H1 (cell line): ENCODE data around the gene ZNF532. TPM values are rescaled to one million over a fixed set of nuclear protein-coding genes. Genes with fewer than 3 reads are reported as not detected.

Experiments
- CEBPB ChIP-seq: IDR thresholded peaks from 2 replicates; pipeline ENCODE4 v1.6.1; 2012; ENCODE audit warnings: low read depth, low read length
- CREB1 ChIP-seq: IDR thresholded peaks from 2 replicates; pipeline ENCODE4 v1.6.1; 2012; ENCODE audit warnings: inconsistent platforms
- KDM5A ChIP-seq: fragments of 200-600 bp; IDR thresholded peaks from 2 replicates; pipeline ENCODE4 v1.7.1; 2012; ENCODE audit warnings: mild to moderate bottlenecking, low read length, inconsistent platforms, mixed read lengths
- NANOG ChIP-seq: IDR thresholded peaks from 2 replicates; pipeline ENCODE4 v1.6.1; 2011; ENCODE audit warnings: low read length, low read depth, mild to moderate bottlenecking, inconsistent platforms; ENCODE audit not compliant: insufficient read depth, poor library complexity, severe bottlenecking
- RFX5 ChIP-seq: IDR thresholded peaks from 2 replicates; pipeline ENCODE4 v1.6.1; 2011; ENCODE audit warnings: low read depth, low read length, improper control_type of control experiment, borderline replicate concordance
- SP4 ChIP-seq: IDR thresholded peaks from 2 replicates; pipeline ENCODE4 v1.6.1; 2012; ENCODE audit warnings: low read length, inconsistent platforms
- TCF12 ChIP-seq: IDR thresholded peaks from 2 replicates; pipeline ENCODE4 v1.6.1; 2011; ENCODE audit warnings: low read depth, mild to moderate bottlenecking, low read length
- polyA plus RNA-seq, 7 experiments: library from polyadenylated mRNA; depleted of rRNA in 3 of 7; stranded (reverse) in 5 of 7; unstranded in 2 of 7; fragments of >200 nt in 5 of 7; fragments of 200-250 nt in 2 of 7; gene quantifications; 1 replicate in 5 of 7; 2 replicates in 1 of 7; 4 replicates in 1 of 7; pipeline versions ENCODE4 v1.2.1 to v1.2.3, GENCODE V29; 2011 to 2013; ENCODE audit warnings: missing spikeins in 2 of 7, mixed read lengths in 2 of 7
- total RNA-seq: library from RNA; stranded (reverse); fragmentation: NEBNext Ultra II Directional; extraction: Animal tissue kit (Norgen Biotek cat#: 25700); gene quantifications from 2 replicates; pipeline ENCODE4 v1.2.1, GENCODE V29; 2021
- TF ChIP-seq, protein P1 (sequence below), 3 experiments: IDR thresholded peaks; 1 replicate in 2 of 3; 2 replicates in 1 of 3; pipeline versions ENCODE4 v1.5.1 to v1.6.1; 2011; ENCODE audit warnings: low read length in 3 of 3, mild to moderate bottlenecking in 3 of 3, inconsistent platforms in 2 of 3, low read depth in 1 of 3, moderate library complexity in 1 of 3; ENCODE audit not compliant: insufficient read depth in 1 of 3; ENCODE audit errors: control extremely low read depth in 1 of 3
- TF ChIP-seq, protein P2 (sequence below): IDR thresholded peaks from 2 replicates; pipeline ENCODE4 v1.6.1; 2012; ENCODE audit warnings: inconsistent platforms

ZNF532 gene
- total and polyA plus RNA-seq, 2 of the 8 experiments (the other 6 are each of a cell fraction or from before 2014, with no cell fraction given): 143 to 240 TPM

DNA sequence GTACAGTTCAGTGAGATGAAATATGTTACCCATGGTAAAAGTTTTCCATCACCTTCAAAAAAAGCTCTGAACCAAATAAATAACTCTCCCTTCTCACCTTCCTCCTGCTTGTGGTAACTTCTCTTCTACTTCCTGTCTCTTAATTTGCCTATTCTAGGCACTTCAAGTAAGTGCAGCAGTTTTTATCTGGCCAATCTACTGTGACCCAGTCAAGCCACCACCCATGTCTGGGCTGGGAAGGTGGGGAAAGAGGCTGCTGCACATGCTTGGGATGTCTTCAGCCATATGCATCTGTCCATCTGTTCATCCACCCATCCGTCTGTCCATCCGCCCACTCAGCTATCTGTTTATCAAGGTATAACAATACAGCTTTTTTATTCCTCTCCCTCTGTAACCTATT is 31.6 kb downstream of the ZNF532 start (continued):
- TF ChIP-seq, protein P1, sequence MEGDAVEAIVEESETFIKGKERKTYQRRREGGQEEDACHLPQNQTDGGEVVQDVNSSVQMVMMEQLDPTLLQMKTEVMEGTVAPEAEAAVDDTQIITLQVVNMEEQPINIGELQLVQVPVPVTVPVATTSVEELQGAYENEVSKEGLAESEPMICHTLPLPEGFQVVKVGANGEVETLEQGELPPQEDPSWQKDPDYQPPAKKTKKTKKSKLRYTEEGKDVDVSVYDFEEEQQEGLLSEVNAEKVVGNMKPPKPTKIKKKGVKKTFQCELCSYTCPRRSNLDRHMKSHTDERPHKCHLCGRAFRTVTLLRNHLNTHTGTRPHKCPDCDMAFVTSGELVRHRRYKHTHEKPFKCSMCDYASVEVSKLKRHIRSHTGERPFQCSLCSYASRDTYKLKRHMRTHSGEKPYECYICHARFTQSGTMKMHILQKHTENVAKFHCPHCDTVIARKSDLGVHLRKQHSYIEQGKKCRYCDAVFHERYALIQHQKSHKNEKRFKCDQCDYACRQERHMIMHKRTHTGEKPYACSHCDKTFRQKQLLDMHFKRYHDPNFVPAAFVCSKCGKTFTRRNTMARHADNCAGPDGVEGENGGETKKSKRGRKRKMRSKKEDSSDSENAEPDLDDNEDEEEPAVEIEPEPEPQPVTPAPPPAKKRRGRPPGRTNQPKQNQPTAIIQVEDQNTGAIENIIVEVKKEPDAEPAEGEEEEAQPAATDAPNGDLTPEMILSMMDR (IDR thresholded peaks at IDR 0.05; ENCODE audit: control extremely low read depth in 1 of 3, insufficient read depth in 1 of 3, low read depth in 1 of 3, low read length in 3 of 3): no peak
- no peak for TF ChIP-seq TCF12
- no peak for TF ChIP-seq NANOG
- TF ChIP-seq CEBPB: no peak
- TF ChIP-seq RFX5: no peak
- no peak for TF ChIP-seq SP4
- TF ChIP-seq, protein P2, sequence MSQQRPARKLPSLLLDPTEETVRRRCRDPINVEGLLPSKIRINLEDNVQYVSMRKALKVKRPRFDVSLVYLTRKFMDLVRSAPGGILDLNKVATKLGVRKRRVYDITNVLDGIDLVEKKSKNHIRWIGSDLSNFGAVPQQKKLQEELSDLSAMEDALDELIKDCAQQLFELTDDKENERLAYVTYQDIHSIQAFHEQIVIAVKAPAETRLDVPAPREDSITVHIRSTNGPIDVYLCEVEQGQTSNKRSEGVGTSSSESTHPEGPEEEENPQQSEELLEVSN: no peak
- no peak for TF ChIP-seq KDM5A
- no peak for TF ChIP-seq CREB1
